HEK293 (cell line): ENCODE measurements around the gene YOD1.

Source experiments
- YY1 ChIP-seq: fragments of 450-650 bp; formaldehyde crosslinking; IDR thresholded peaks from 2 replicates; pipeline ENCODE4 v1.5.1; 2018; ENCODE audit warnings: missing biosample characterization, missing genetic modification characterization
- ZNF366 ChIP-seq: fragments of 450-650 bp; formaldehyde crosslinking; conservative IDR thresholded peaks from 2 replicates; pipeline ENCODE4 v1.5.1; 2016; ENCODE audit warnings: missing biosample characterization, missing genetic modification characterization
- ZNF623 ChIP-seq: fragments of 450-650 bp; formaldehyde crosslinking; IDR thresholded peaks from 2 replicates; pipeline ENCODE4 v1.5.1; 2016; ENCODE audit warnings: missing biosample characterization, missing genetic modification characterization
- TF ChIP-seq, protein P1 (sequence below): fragments of 450-650 bp; formaldehyde crosslinking; IDR thresholded peaks from 2 replicates; pipeline ENCODE4 v1.5.1; 2016; ENCODE audit warnings: missing biosample characterization, missing genetic modification characterization

DNA sequence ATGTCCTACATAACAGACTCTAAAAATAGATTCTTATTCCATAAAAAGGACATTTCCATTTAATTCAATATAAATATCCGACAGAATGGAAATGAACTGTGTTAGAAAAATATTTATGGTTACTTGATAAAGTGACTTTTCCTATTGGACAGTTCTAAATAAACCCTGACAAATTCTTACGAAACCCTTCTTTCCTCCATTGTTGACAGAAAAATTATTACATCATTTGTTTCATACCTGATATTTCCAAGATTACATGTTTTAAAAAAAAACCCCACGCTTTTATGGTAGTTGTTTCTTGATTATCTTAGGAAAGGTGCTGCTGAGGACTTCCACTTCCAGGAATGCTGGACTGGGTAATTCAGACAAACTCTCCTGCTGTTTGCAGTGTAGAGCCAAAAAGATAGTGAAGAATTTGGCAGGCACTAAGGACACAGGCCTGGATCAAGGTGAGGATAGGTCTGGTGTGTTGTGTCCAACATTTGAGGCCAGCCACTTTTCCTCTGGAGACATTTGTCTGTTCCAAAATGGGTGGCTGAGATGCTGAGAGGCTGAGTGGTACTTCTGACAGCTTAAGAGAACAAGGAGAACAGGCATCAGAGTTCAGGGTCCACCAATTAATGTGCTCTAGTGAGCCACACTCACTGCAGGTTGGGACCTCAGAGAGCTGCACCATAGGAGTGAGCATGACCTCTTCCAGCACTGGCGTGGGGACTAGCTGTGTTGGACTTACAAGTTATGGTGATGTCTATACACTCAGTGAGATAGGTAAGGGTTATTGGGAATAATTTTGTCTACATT, 11.4 kb downstream of the YOD1 start:
- TF ChIP-seq ZNF366 (tag by site-specific recombination) (no peak), YY1 (tag by site-specific recombination) (no peak), ZNF623 (tag by site-specific recombination) (no peak)
- TF ChIP-seq, protein P1, sequence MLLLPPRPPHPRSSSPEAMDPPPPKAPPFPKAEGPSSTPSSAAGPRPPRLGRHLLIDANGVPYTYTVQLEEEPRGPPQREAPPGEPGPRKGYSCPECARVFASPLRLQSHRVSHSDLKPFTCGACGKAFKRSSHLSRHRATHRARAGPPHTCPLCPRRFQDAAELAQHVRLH (tag by site-specific recombination) = no peak
